Measurements from ENCODE around the gene POU2AF3. TPM values are rescaled to one million over a fixed set of nuclear protein-coding genes. Genes with fewer than 3 reads are reported as not detected.

The POU2AF3 gene
- total RNA-seq, 3 donors from 2014 or later (not counting 1 experiment from before 2014, with no cell fraction given), result not detected

DNA sequence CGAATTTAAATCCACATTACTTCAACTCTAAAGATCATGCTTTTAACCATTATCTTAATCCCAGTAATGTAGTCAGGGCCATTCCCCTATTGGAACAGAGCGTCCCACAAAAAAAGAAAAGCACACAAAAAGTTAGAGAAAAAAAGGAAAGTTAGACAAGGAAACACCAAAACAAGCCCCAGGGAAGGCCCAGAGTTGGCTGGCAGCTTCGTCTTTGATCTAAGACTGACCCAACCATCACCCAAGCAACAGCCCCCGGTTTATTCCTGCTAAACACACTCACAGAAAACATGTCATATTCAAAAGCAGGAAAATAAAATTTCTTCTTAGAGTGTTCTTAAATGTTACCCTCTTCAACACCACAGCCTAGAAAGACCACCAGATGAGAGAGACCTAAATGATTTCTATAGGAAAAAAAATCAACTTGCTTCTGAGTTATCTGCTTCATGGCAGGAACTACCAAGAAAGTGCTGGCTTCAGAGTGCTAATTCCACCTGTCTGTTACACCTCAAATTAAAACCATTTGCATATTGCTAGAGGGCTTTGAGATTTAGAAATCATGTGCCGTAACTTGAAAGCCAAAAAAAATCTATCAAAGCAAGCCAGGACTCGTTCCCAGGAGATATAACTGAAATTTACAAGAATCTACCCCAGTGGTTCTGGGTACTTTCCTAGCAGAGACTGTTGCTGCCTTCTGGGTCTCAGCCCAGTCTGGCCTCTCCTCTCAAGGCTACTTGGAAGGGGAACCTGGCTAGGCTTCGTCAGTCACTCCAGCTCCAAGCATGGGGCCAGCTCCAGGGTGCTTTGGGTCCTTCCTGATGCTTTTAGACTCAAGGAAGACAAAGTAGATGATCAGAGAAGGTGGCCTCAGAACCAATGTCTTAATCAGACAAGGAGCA lies 31.2 kb downstream of the POU2AF3 start:
- H3K9me3 ChIP-seq (ENCODE audit: control insufficient read depth, insufficient read depth, low read length), result no peaks in the 10 kb centered on the region
- ATAC-seq, result no peak
- no peak for DNase-seq
- 93% methylated on average over 7 of the region's 7 CpGs for WGBS (ENCODE audit: insufficient coverage)
- H3K4me3 ChIP-seq (ENCODE audit: low read length), result no peak overlapping the region
- no peaks in the 10 kb centered on the region for H3K36me3 Mint-ChIP-seq
- no peak overlapping the region for H3K27ac ChIP-seq (ENCODE audit: low read length)
- no peaks in the 10 kb centered on the region for H3K4me1 Mint-ChIP-seq
- H3K4me1 ChIP-seq (ENCODE audit: control insufficient read depth, insufficient read depth, low read length), result no peaks in the 10 kb centered on the region
- intact Hi-C loops (cut with micrococcal nuclease), result no loop called here
- H3K4me3 Mint-ChIP-seq, result no peak overlapping the region
- H3K9me3 Mint-ChIP-seq, result no peaks in the 10 kb centered on the region
- TF ChIP-seq, protein P1, sequence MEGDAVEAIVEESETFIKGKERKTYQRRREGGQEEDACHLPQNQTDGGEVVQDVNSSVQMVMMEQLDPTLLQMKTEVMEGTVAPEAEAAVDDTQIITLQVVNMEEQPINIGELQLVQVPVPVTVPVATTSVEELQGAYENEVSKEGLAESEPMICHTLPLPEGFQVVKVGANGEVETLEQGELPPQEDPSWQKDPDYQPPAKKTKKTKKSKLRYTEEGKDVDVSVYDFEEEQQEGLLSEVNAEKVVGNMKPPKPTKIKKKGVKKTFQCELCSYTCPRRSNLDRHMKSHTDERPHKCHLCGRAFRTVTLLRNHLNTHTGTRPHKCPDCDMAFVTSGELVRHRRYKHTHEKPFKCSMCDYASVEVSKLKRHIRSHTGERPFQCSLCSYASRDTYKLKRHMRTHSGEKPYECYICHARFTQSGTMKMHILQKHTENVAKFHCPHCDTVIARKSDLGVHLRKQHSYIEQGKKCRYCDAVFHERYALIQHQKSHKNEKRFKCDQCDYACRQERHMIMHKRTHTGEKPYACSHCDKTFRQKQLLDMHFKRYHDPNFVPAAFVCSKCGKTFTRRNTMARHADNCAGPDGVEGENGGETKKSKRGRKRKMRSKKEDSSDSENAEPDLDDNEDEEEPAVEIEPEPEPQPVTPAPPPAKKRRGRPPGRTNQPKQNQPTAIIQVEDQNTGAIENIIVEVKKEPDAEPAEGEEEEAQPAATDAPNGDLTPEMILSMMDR (IDR thresholded peaks at IDR 0.05), result no peak
- no peaks in the 10 kb centered on the region for H3K27me3 ChIP-seq (ENCODE audit: control insufficient read depth, insufficient read depth, low read length)
- peaks cover 9 to 18% of the 10 kb centered on the region in 2 donors for H3K27me3 Mint-ChIP-seq (ENCODE audit: low read depth in 2 of 2)
- H3K36me3 ChIP-seq (ENCODE audit: control insufficient read depth, insufficient read depth, low read length), result no peaks in the 10 kb centered on the region
- no peak overlapping the region for H3K27ac Mint-ChIP-seq

DNA sequence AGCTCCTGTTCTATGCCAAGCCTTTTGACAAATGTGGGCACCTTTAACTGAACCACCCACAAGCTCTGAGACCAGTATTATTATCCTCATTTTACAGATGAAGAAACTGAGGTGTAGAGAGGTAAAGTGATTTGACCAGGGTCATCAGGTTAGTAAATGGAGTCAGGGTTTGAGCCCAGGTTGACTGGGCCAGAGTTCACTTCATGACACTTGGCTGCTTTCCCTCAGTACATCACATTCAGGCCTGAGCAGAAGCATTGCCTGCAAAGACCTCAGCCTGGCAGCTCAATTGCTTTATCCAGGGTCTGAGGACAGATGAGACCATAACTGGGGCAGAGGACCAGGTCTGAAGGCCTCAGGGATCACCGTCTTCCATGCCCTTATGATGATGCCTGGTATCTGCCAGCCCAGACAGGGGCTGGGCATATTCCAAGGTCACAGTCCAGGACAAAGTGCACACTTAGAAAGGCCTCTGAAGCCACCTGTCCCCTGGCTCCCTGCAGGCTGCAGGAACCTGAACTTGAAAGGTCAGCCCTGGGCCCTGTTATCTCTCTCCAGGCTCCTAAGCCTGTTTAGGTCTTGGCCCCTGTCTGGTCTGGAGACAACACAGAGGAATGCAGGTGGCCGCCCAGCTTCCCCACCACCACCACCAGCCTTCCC lies 32.0 kb downstream of the POU2AF3 start:
- H3K9me3 ChIP-seq (ENCODE audit: control insufficient read depth, insufficient read depth, low read length), result no peaks in the 10 kb centered on the region
- Mint-ChIP-seq H3K36me3 (no peaks in the 10 kb centered on the region), H3K27me3 (ENCODE audit: low read depth in 2 of 2) (peaks cover 9 to 18% of the 10 kb centered on the region in 2 donors), H3K9me3 (no peaks in the 10 kb centered on the region), H3K27ac (no peak overlapping the region), H3K4me3 (no peak overlapping the region), H3K4me1 (no peaks in the 10 kb centered on the region)
- H3K4me1 ChIP-seq (ENCODE audit: control insufficient read depth, insufficient read depth, low read length), result no peaks in the 10 kb centered on the region
- whole genome bisulfite sequencing (ENCODE audit: insufficient coverage), result 88% methylated on average over 1 of the region's 2 CpGs
- H3K27ac ChIP-seq (ENCODE audit: low read length), result no peak overlapping the region
- H3K4me3 ChIP-seq (ENCODE audit: low read length), result no peak overlapping the region
- ATAC-seq (no peak), DNase-seq (no peak)
- intact Hi-C loops (cut with micrococcal nuclease), result no loop called here
- no peaks in the 10 kb centered on the region for H3K36me3 ChIP-seq (ENCODE audit: control insufficient read depth, insufficient read depth, low read length)
- H3K27me3 ChIP-seq (ENCODE audit: control insufficient read depth, insufficient read depth, low read length), result no peaks in the 10 kb centered on the region
- TF ChIP-seq, protein P1 (IDR thresholded peaks at IDR 0.05), result no peak

DNA sequence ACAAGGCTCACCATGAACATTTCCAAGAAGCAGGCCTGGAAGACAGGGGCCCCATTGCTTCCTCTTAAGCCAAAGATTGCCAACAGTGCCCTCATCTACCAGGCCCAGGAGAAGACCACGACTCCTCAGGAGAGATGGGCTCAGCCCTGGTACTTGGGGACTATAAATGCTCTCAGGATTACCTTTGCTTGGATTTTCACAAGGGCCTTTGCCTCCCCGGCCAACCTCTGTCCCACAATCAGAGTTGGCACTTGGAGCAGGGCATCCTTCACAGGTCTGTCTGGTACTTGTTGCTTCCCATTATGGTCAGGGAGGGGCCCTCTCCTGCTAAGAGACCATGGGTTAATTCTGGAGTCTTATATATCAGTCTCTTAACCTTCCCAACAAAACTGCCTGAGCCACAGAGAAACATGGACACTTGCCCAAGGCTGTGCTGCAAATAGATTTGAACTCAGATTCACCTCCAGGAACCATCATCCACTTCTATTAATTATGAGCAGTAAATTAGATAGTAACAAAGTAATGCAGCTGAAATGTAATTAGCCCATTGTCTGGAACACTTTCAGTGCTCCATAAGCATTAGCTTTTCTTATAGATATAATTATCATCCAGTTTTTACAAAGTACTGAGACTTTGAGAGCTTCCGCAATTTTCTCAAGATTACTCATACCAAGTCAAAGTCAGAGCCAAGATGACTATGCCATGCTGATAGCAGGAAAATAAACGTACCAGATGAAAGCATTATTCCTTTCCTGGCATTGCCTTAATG lies 33.5 kb downstream of the POU2AF3 start:
- H3K4me1 Mint-ChIP-seq, result no peaks in the 10 kb centered on the region
- no peaks in the 10 kb centered on the region for H3K36me3 Mint-ChIP-seq
- 86% methylated on average over 4 of the region's 4 CpGs for WGBS (ENCODE audit: insufficient coverage)
- Histone ChIP-seq H3K27me3 (ENCODE audit: control insufficient read depth, insufficient read depth, low read length) (no peaks in the 10 kb centered on the region), H3K9me3 (ENCODE audit: control insufficient read depth, insufficient read depth, low read length) (no peaks in the 10 kb centered on the region), H3K36me3 (ENCODE audit: control insufficient read depth, insufficient read depth, low read length) (no peaks in the 10 kb centered on the region), H3K4me3 (ENCODE audit: low read length) (no peak overlapping the region), H3K4me1 (ENCODE audit: control insufficient read depth, insufficient read depth, low read length) (no peaks in the 10 kb centered on the region), H3K27ac (ENCODE audit: low read length) (no peak overlapping the region)
- intact Hi-C loops (cut with micrococcal nuclease), result no loop called here
- H3K9me3 Mint-ChIP-seq, result no peaks in the 10 kb centered on the region
- ATAC-seq (no peak), DNase-seq (no peak)
- TF ChIP-seq, protein P1 (IDR thresholded peaks at IDR 0.05), result no peak
- H3K27me3 Mint-ChIP-seq (ENCODE audit: low read depth in 2 of 2), result peaks cover 15 to 18% of the 10 kb centered on the region in 2 donors
- H3K27ac Mint-ChIP-seq, result no peak overlapping the region
- H3K4me3 Mint-ChIP-seq, result no peak overlapping the region

Data from natural killer cell (primary cell).